ENCODE measurements around the gene KLHL2. TPM values are rescaled to one million over a fixed set of nuclear protein-coding genes. Genes with fewer than 3 reads are reported as not detected.

KLHL2 gene
- total and polyA plus RNA-seq, 2 donors (not counting 3 experiments of a cell fraction or from before 2014, with no cell fraction given): 9.9 to 22.1 TPM

GRCh38 chr4:165368567-165368966 lies 161.2 kb downstream of the KLHL2 start:
- CTCF ChIA-PET: interaction anchor here (1.0 kb wide), 1 partner anchor 13 kb away, joined by 7 read pairs; no protein-coding TSS in a partner anchor
- POLR2A ChIA-PET: no interaction called here
- no peaks in the 10 kb centered on the region for H3K36me3 ChIP-seq (ENCODE audit: control insufficient read depth in 2 of 2, extremely low read depth in 1 of 2, insufficient read depth in 2 of 2, low read length in 2 of 2)
- H3K4me2 ChIP-seq (ENCODE audit: insufficient read depth, low read length): no peak overlapping the region
- no peaks in the 10 kb centered on the region for H3K79me2 ChIP-seq (ENCODE audit: control insufficient read depth, insufficient read depth, low read length)
- dilution Hi-C loops (cut with MboI; ENCODE audit: extremely low pct_ligation_motif_present, low sequenced_read_pairs) (no loop called here), intact Hi-C loops (cut with micrococcal nuclease) (no loop called here)
- H3K9ac ChIP-seq (replicated peaks; ENCODE audit: extremely low read depth, insufficient read depth, low read length): no peak overlapping the region
- no peaks in the 10 kb centered on the region for H3K9me3 ChIP-seq (replicated peaks; ENCODE audit: control insufficient read depth, insufficient read depth, low read length)
- FAIRE-seq (no peak), DNase-seq (ENCODE audit: low read depth, low spot score) (no peak)
- peaks cover 0 to 2% of the 10 kb centered on the region in 2 experiments for H3K27me3 ChIP-seq (ENCODE audit: control insufficient read depth in 2 of 2, insufficient read depth in 2 of 2, low read length in 2 of 2)
- H4K20me1 ChIP-seq (replicated peaks; ENCODE audit: control insufficient read depth, extremely low read depth, insufficient read depth, low read length): no peaks in the 10 kb centered on the region
- no peaks in the 10 kb centered on the region for H3K9me1 ChIP-seq (replicated peaks; ENCODE audit: control insufficient read depth, extremely low read depth, insufficient read depth, low read length)
- no peak overlapping the region for H2AFZ ChIP-seq (ENCODE audit: low read depth, low read length)
- H3K4me3 ChIP-seq (replicated peaks in 1 of 3; ENCODE audit: insufficient read depth in 1 of 3, low read depth in 1 of 3, low read length in 3 of 3): no peak overlapping the region
- TF ChIP-seq, protein P1, sequence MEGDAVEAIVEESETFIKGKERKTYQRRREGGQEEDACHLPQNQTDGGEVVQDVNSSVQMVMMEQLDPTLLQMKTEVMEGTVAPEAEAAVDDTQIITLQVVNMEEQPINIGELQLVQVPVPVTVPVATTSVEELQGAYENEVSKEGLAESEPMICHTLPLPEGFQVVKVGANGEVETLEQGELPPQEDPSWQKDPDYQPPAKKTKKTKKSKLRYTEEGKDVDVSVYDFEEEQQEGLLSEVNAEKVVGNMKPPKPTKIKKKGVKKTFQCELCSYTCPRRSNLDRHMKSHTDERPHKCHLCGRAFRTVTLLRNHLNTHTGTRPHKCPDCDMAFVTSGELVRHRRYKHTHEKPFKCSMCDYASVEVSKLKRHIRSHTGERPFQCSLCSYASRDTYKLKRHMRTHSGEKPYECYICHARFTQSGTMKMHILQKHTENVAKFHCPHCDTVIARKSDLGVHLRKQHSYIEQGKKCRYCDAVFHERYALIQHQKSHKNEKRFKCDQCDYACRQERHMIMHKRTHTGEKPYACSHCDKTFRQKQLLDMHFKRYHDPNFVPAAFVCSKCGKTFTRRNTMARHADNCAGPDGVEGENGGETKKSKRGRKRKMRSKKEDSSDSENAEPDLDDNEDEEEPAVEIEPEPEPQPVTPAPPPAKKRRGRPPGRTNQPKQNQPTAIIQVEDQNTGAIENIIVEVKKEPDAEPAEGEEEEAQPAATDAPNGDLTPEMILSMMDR (IDR thresholded peaks at IDR 0.05; ENCODE audit: extremely low read depth in 1 of 2, insufficient read depth in 1 of 2, low read depth in 1 of 2, low read length in 2 of 2): no peak
- no peak for TF ChIP-seq FOS (IDR thresholded peaks at IDR 0.05; ENCODE audit: borderline replicate concordance, insufficient read depth, low read length)
- H3K4me1 ChIP-seq (ENCODE audit: control insufficient read depth, extremely low read depth, insufficient read depth, low read length): no peaks in the 10 kb centered on the region
- H3K27ac ChIP-seq (ENCODE audit: insufficient read depth, low read depth, low read length): no peak overlapping the region
- no TSS peak for BruUV-seq (replicated peaks)

DNA sequence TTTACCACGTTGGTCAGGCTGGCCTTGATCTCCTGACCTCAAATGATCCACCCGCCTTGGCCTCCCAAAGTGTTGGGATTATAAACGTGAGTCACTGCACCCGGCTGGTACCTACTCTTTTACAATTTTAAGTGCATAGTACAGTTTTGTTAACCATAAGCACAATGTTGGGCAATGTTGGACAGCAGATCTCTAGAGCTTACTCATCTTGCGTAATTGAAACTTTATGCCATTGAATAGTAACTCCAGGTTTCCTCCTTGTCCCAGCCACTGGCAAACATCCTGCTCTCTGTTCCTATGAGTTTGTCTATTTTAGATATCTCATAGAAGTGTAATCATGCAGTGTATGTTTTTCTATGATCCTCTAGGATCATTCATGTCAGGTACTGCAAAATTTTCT lies 162.2 kb downstream of the KLHL2 start:
- no peak for FAIRE-seq
- ChIA-PET POLR2A (no interaction called here), CTCF (no interaction called here)
- Histone ChIP-seq H4K20me1 (replicated peaks; ENCODE audit: control insufficient read depth, extremely low read depth, insufficient read depth, low read length) (no peaks in the 10 kb centered on the region), H3K4me2 (ENCODE audit: insufficient read depth, low read length) (no peak overlapping the region), H3K27ac (ENCODE audit: insufficient read depth, low read depth, low read length) (no peak overlapping the region), H3K9ac (replicated peaks; ENCODE audit: extremely low read depth, insufficient read depth, low read length) (no peak overlapping the region), H3K4me1 (ENCODE audit: control insufficient read depth, extremely low read depth, insufficient read depth, low read length) (no peaks in the 10 kb centered on the region), H2AFZ (ENCODE audit: low read depth, low read length) (no peak overlapping the region), H3K27me3 (ENCODE audit: control insufficient read depth in 2 of 2, insufficient read depth in 2 of 2, low read length in 2 of 2) (peaks cover 0 to 2% of the 10 kb centered on the region in 2 experiments), H3K9me3 (replicated peaks; ENCODE audit: control insufficient read depth, insufficient read depth, low read length) (no peaks in the 10 kb centered on the region), H3K36me3 (ENCODE audit: control insufficient read depth in 2 of 2, extremely low read depth in 1 of 2, insufficient read depth in 2 of 2, low read length in 2 of 2) (no peaks in the 10 kb centered on the region), H3K9me1 (replicated peaks; ENCODE audit: control insufficient read depth, extremely low read depth, insufficient read depth, low read length) (no peaks in the 10 kb centered on the region), H3K79me2 (ENCODE audit: control insufficient read depth, insufficient read depth, low read length) (no peaks in the 10 kb centered on the region), H3K4me3 (replicated peaks in 1 of 3; ENCODE audit: insufficient read depth in 1 of 3, low read depth in 1 of 3, low read length in 3 of 3) (no peak overlapping the region)
- TF ChIP-seq POLR2A (IDR thresholded peaks at IDR 0.05; ENCODE audit: low read depth, low read length): no peak
- TF ChIP-seq POLR2AphosphoS5 (IDR thresholded peaks at IDR 0.05; ENCODE audit: insufficient read depth, low read depth, low read length): no peak
- TF ChIP-seq MYC (IDR thresholded peaks at IDR 0.05; ENCODE audit: low read depth, low read length): no peak
- no peak for TF ChIP-seq GATA2 (IDR thresholded peaks at IDR 0.05; ENCODE audit: insufficient read depth, insufficient read length, low read depth, low read length)
- no peak for TF ChIP-seq FOS (IDR thresholded peaks at IDR 0.05; ENCODE audit: borderline replicate concordance, insufficient read depth, low read length)
- no peak for TF ChIP-seq JUN (IDR thresholded peaks at IDR 0.05; ENCODE audit: borderline replicate concordance, insufficient read depth, insufficient read length, low read depth)
- no peak for TF ChIP-seq MAX (IDR thresholded peaks at IDR 0.05; ENCODE audit: insufficient read depth, insufficient read length)
- TF ChIP-seq EZH2 (IDR thresholded peaks at IDR 0.05; ENCODE audit: borderline replicate concordance, low read depth, low read length, severe bottlenecking): no peak
- TF ChIP-seq, protein P1 (IDR thresholded peaks at IDR 0.05; ENCODE audit: extremely low read depth in 1 of 2, insufficient read depth in 1 of 2, low read depth in 1 of 2, low read length in 2 of 2): no peak
- BruUV-seq (replicated peaks): no TSS peak
- intact Hi-C loops (cut with micrococcal nuclease) (no loop called here), dilution Hi-C loops (cut with MboI; ENCODE audit: extremely low pct_ligation_motif_present, low sequenced_read_pairs) (no loop called here)
- no peak for DNase-seq (ENCODE audit: low read depth, low spot score)

All from endothelial cell of umbilical vein (primary cell).